NCI-H345 treated with DMSO at 0.1 percent for 48 hours (cell line): ENCODE results near the gene SMPD3.

Experiments
- DNase-seq: peaks from one replicate; lab custom pipeline; 2025; ENCODE audit not compliant: unreplicated experiment; lab: John Stamatoyannopoulos, UW

The SMPD3 gene

GRCh38 chr16:68473358-68474070, 25.2 kb upstream of the SMPD3 start:
- no peak for DNase-seq

GRCh38 chr16:68472581-68472980, 24.3 kb upstream of the SMPD3 start:
- no peak for DNase-seq

- DNase-seq: no peak
Observed at GRCh38 chr16:68470461-68471150, 22.3 kb upstream of the SMPD3 start.

- no peak for DNase-seq
Observed at GRCh38 chr16:68469796-68470460, 21.6 kb upstream of the SMPD3 start.

GRCh38 chr16:68468842-68469241, 20.5 kb upstream of the SMPD3 start:
- DNase-seq: no peak

GRCh38 chr16:68466174-68466573, 17.9 kb upstream of the SMPD3 start:
- no peak for DNase-seq

GRCh38 chr16:68463904-68464303, 15.6 kb upstream of the SMPD3 start:
- no peak for DNase-seq

GRCh38 chr16:68460067-68460466, 11.8 kb upstream of the SMPD3 start:
- no peak for DNase-seq

GRCh38 chr16:68459457-68459856, 11.1 kb upstream of the SMPD3 start:
- DNase-seq: no peak

- DNase-seq: no peak
Observed at GRCh38 chr16:68458551-68458950, 10.2 kb upstream of the SMPD3 start.

- DNase-seq: no peak
Observed at GRCh38 chr16:68458101-68458500, 9.8 kb upstream of the SMPD3 start.

- no peak for DNase-seq
Observed at GRCh38 chr16:68455631-68456030, 7.3 kb upstream of the SMPD3 start.

- DNase-seq: no peak
Observed at GRCh38 chr16:68454920-68455435, 6.7 kb upstream of the SMPD3 start.

GRCh38 chr16:68453816-68454215, 5.5 kb upstream of the SMPD3 start:
- DNase-seq: no peak

- DNase-seq: no peak
Observed at GRCh38 chr16:68452176-68452575, 3.9 kb upstream of the SMPD3 start.

GRCh38 chr16:68451676-68452075, 3.4 kb upstream of the SMPD3 start:
- DNase-seq: no peak

GRCh38 chr16:68450741-68451255, 2.5 kb upstream of the SMPD3 start:
- no peak for DNase-seq

GRCh38 chr16:68447653-68448359, 502 bp downstream of the SMPD3 start:
- peak; percentile 38 for DNase-seq

GRCh38 chr16:68446681-68447652, 1.3 kb downstream of the SMPD3 start:
- DNase-seq: peak; percentile 10

- DNase-seq: peak; percentile 22
Observed at GRCh38 chr16:68445458-68445857, 2.9 kb downstream of the SMPD3 start.
